HepG2 (cell line): ENCODE data around the gene MRPS14. TPM values are rescaled to one million over a fixed set of nuclear protein-coding genes. Genes with fewer than 3 reads are reported as not detected.

ENCODE experiments used
- BCL3 ChIP-seq: sonication (generic); formaldehyde crosslinking; IDR thresholded peaks from 2 replicates; pipeline ENCODE4 v1.5.1; 2020; ENCODE audit warnings: mild to moderate bottlenecking, missing genetic modification reagents, moderate library complexity
- ELF1 ChIP-seq: sonication (generic); formaldehyde crosslinking; IDR thresholded peaks from 2 replicates; pipeline ENCODE4 v1.4.0; 2020; ENCODE audit warnings: missing genetic modification reagents
- ELF4 ChIP-seq: sonication (generic); formaldehyde crosslinking; IDR thresholded peaks from 2 replicates; pipeline ENCODE4 v1.5.0; 2020; ENCODE audit warnings: missing genetic modification reagents, mild to moderate bottlenecking, moderate library complexity, borderline replicate concordance
- FOXA3 ChIP-seq: IDR thresholded peaks from 2 replicates; pipeline ENCODE4 v1.6.1; 2016; ENCODE audit warnings: missing genetic modification reagents, missing compliant biosample characterization
- HMGA1 ChIP-seq: sonication (generic); formaldehyde crosslinking; conservative IDR thresholded peaks from 2 replicates; pipeline ENCODE4 v1.4.0; 2020; ENCODE audit warnings: missing genetic modification reagents
- IRX3 ChIP-seq: sonication (generic); formaldehyde crosslinking; IDR thresholded peaks from 2 replicates; pipeline ENCODE4 v1.8.1; 2023; ENCODE audit warnings: mild to moderate bottlenecking, low read depth, missing genetic modification reagents, borderline replicate concordance
- MAFG ChIP-seq: sonication (generic); formaldehyde crosslinking; IDR thresholded peaks from 2 replicates; pipeline ENCODE4 v1.5.1; 2020; ENCODE audit warnings: mild to moderate bottlenecking, missing genetic modification reagents
- MEF2D ChIP-seq: sonication (generic); formaldehyde crosslinking; IDR thresholded peaks from 2 replicates; pipeline ENCODE4 v1.5.1; 2020; ENCODE audit warnings: mild to moderate bottlenecking, missing genetic modification reagents
- NFIB ChIP-seq: sonication (generic); formaldehyde crosslinking; IDR thresholded peaks from 2 replicates; pipeline ENCODE4 v1.9.0; 2021; ENCODE audit warnings: missing genetic modification reagents, mild to moderate bottlenecking, borderline replicate concordance
- NPAS2 ChIP-seq: sonication (generic); formaldehyde crosslinking; IDR thresholded peaks from 2 replicates; pipeline ENCODE4 v1.8.0; 2022; ENCODE audit warnings: mild to moderate bottlenecking, missing genetic modification reagents, borderline replicate concordance
- SIN3A ChIP-seq: IDR thresholded peaks from 2 replicates; pipeline ENCODE4 v1.6.1; 2011; ENCODE audit warnings: low read depth, mild to moderate bottlenecking, control low read depth, low read length, borderline replicate concordance
- SPEN ChIP-seq: sonication (generic); formaldehyde crosslinking; IDR thresholded peaks from 2 replicates; pipeline ENCODE4 v1.5.1; 2020; ENCODE audit warnings: low read depth, mild to moderate bottlenecking, missing genetic modification reagents
- TARDBP ChIP-seq: sonication (generic); formaldehyde crosslinking; IDR thresholded peaks from 2 replicates; pipeline ENCODE4 v1.8.0; 2022; ENCODE audit warnings: mild to moderate bottlenecking, missing genetic modification reagents
- TCF12 ChIP-seq, 2 experiments: fragments of 450-650 bp in 1 of 2; sonication (generic) in 1 of 2; formaldehyde crosslinking in 1 of 2; IDR thresholded peaks; 2 replicates each; pipeline versions ENCODE4 v1.6.1 to v1.8.0; 2017 to 2022; ENCODE audit warnings: antibody characterized with exemption in 1 of 2, mild to moderate bottlenecking in 1 of 2, missing genetic modification reagents in 1 of 2, moderate library complexity in 1 of 2
- TRIM22 ChIP-seq: fragments of 450-650 bp; IDR thresholded peaks from 2 replicates; pipeline ENCODE4 v1.6.1; 2017
- XBP1 ChIP-seq: sonication (generic); formaldehyde crosslinking; IDR thresholded peaks from 2 replicates; pipeline ENCODE4 v1.5.0; 2020; ENCODE audit warnings: missing genetic modification reagents
- ZBTB44 ChIP-seq: sonication (generic); formaldehyde crosslinking; IDR thresholded peaks from 2 replicates; pipeline ENCODE4 v1.4.0; 2020; ENCODE audit warnings: missing genetic modification reagents
- ZFP1 ChIP-seq: IDR thresholded peaks from 2 replicates; pipeline ENCODE4 v1.6.1; 2016
- ZNF678 ChIP-seq: sonication (generic); formaldehyde crosslinking; IDR thresholded peaks from 2 replicates; pipeline ENCODE4 v1.4.0; 2020; ENCODE audit warnings: mild to moderate bottlenecking, missing genetic modification reagents
- ZNF772 ChIP-seq: sonication (generic); formaldehyde crosslinking; IDR thresholded peaks from 2 replicates; pipeline ENCODE4 v1.5.0; 2020; ENCODE audit warnings: mild to moderate bottlenecking, missing genetic modification reagents
- ZNF782 ChIP-seq: sonication (generic); formaldehyde crosslinking; IDR thresholded peaks from 2 replicates; pipeline ENCODE4 v1.4.0; 2020; ENCODE audit warnings: missing genetic modification reagents, mild to moderate bottlenecking, borderline replicate concordance
- polyA plus RNA-seq, 8 experiments: library from polyadenylated mRNA; depleted of rRNA in 3 of 8; stranded (reverse) in 7 of 8; unstranded in 1 of 8; fragments of >200 nt; fragmentation: Illumina TruSeq in 4 of 8; extraction: Trizol in 4 of 8; gene quantifications; 2 replicates each; pipeline versions ENCODE4 v1.2.1 to v1.2.3, GENCODE V29; 2011 to 2016; ENCODE audit warnings: low read depth in 4 of 8, missing spikeins in 1 of 8, mixed read lengths in 1 of 8; ENCODE audit not compliant: insufficient read depth in 1 of 8
- total RNA-seq, 5 experiments: library from RNA; depleted of rRNA; stranded (reverse); fragments of >200 nt; fragmentation: Illumina TruSeq; extraction: Trizol; gene quantifications; 2 replicates each; pipeline ENCODE4 v1.2.3, GENCODE V29; 2016; ENCODE audit warnings: low read depth in 1 of 5
- TF ChIP-seq, protein P1 (sequence below): IDR thresholded peaks from 2 replicates; pipeline ENCODE4 v1.4.0; 2020; ENCODE audit warnings: mild to moderate bottlenecking, missing genetic modification reagents

MRPS14 gene
- total and polyA plus RNA-seq, 2 of the 13 experiments (the other 11 are each of a cell fraction or from before 2014, with no cell fraction given) = 36.6 to 43.2 TPM

GRCh38 chr1:174999216-174999935 is 23.8 kb downstream of the MRPS14 start (continued):
- TF ChIP-seq TRIM22 (no peak), BCL3 (CRISPR knock-in tag) (0 out of 2 replicates have a peak, but pooled peaks have one; percentile 73), NPAS2 (CRISPR knock-in tag) (no peak), ZNF772 (CRISPR knock-in tag) (no peak), ELF1 (CRISPR knock-in tag) (peak; percentile 93), ZNF678 (CRISPR knock-in tag) (no peak), TCF12 (IDR thresholded peaks at IDR 0.05) (no peak), TCF12 (CRISPR knock-in tag; IDR thresholded peaks at IDR 0.05) (peak; percentile 68; the same call in 1 of the 2 replicates), IRX3 (no peak; the same call in 1 of the 2 replicates), ZBTB44 (CRISPR knock-in tag) (no peak), MAFG (CRISPR knock-in tag) (no peak), HMGA1 (CRISPR knock-in tag) (no peak), XBP1 (CRISPR knock-in tag) (no peak), ZFP1 (CRISPR knock-in tag) (peak; percentile 73; the same call in 1 of the 2 replicates), SIN3A (peak; percentile 74; the same call in 1 of the 2 replicates), SPEN (CRISPR knock-in tag) (peak; percentile 79; the same call in 1 of the 2 replicates), FOXA3 (CRISPR knock-in tag) (no peak; the same call in none of the 2 replicates), NFIB (no peak), ELF4 (no peak; the same call in 1 of the 2 replicates), ZNF782 (CRISPR knock-in tag) (no peak; the same call in 1 of the 2 replicates), TARDBP (CRISPR knock-in tag) (peak; percentile 80), MEF2D (CRISPR knock-in tag) (0 out of 2 replicates have a peak, but pooled peaks have one; percentile 31)
- TF ChIP-seq, protein P1, sequence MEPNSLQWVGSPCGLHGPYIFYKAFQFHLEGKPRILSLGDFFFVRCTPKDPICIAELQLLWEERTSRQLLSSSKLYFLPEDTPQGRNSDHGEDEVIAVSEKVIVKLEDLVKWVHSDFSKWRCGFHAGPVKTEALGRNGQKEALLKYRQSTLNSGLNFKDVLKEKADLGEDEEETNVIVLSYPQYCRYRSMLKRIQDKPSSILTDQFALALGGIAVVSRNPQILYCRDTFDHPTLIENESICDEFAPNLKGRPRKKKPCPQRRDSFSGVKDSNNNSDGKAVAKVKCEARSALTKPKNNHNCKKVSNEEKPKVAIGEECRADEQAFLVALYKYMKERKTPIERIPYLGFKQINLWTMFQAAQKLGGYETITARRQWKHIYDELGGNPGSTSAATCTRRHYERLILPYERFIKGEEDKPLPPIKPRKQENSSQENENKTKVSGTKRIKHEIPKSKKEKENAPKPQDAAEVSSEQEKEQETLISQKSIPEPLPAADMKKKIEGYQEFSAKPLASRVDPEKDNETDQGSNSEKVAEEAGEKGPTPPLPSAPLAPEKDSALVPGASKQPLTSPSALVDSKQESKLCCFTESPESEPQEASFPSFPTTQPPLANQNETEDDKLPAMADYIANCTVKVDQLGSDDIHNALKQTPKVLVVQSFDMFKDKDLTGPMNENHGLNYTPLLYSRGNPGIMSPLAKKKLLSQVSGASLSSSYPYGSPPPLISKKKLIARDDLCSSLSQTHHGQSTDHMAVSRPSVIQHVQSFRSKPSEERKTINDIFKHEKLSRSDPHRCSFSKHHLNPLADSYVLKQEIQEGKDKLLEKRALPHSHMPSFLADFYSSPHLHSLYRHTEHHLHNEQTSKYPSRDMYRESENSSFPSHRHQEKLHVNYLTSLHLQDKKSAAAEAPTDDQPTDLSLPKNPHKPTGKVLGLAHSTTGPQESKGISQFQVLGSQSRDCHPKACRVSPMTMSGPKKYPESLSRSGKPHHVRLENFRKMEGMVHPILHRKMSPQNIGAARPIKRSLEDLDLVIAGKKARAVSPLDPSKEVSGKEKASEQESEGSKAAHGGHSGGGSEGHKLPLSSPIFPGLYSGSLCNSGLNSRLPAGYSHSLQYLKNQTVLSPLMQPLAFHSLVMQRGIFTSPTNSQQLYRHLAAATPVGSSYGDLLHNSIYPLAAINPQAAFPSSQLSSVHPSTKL = peak; percentile 52; the same call in 1 of the 2 replicates
